A673 (cell line): ENCODE measurements around the gene EZR. TPM values are rescaled to one million over a fixed set of nuclear protein-coding genes. Genes with fewer than 3 reads are reported as not detected.

ENCODE experiments used
- BruUV-seq: library from RNA; stranded (reverse); fragments of 400-500 nt; replicated peaks from 2 replicates; lab custom pipeline; 2021; lab: Mats Ljungman, UMichigan
- CTCF ChIA-PET: fragments of 300-600 bp; sonication (Branson Sonifier 250); formaldehyde crosslinking; loops from one replicate; lab custom pipeline; 2022; ENCODE audit warnings: antibody characterized with exemption; lab: Charles Lee
- POLR2A ChIA-PET: fragments of 300-600 bp; sonication (Branson Sonifier 250); formaldehyde crosslinking; loops from one replicate; lab custom pipeline; 2022; ENCODE audit warnings: antibody characterized with exemption; ENCODE audit not compliant: low non-redundant PET; lab: Charles Lee
- DNase-seq: peaks from one replicate; pipeline ENCODE4 v3.0.0-alpha.2; 2015; ENCODE audit warnings: low spot score
- H3K27ac ChIP-seq: fragments of 200-600 bp; sonication (generic); 2 replicates; pipeline ENCODE4 v1.5.1; 2016; ENCODE audit warnings: mixed run types, low read depth, mild to moderate bottlenecking, mixed read lengths, antibody characterized with exemption, low read length; ENCODE audit not compliant: poor library complexity, severe bottlenecking
- H3K27me3 ChIP-seq: fragments of 200-600 bp; sonication (generic); replicated peaks from 2 replicates; pipeline ENCODE4 v1.6.1; 2017; ENCODE audit warnings: mixed run types, low read depth, mild to moderate bottlenecking, mixed read lengths, antibody characterized with exemption, low read length; ENCODE audit not compliant: insufficient read depth, poor library complexity
- H3K36me3 ChIP-seq: fragments of 200-600 bp; sonication (generic); 2 replicates; pipeline ENCODE4 v1.6.1; 2016; ENCODE audit warnings: mixed run types, mild to moderate bottlenecking, mixed read lengths, antibody characterized with exemption, low read length; ENCODE audit not compliant: insufficient read depth, poor library complexity, severe bottlenecking
- H3K4me1 ChIP-seq: fragments of 200-600 bp; sonication (generic); 2 replicates; pipeline ENCODE4 v1.6.1; 2017; ENCODE audit warnings: mixed run types, mild to moderate bottlenecking, mixed read lengths, antibody characterized with exemption, low read length; ENCODE audit not compliant: insufficient read depth, poor library complexity, severe bottlenecking
- H3K4me3 ChIP-seq: fragments of 200-600 bp; sonication (generic); 2 replicates; pipeline ENCODE4 v1.5.1; 2016; ENCODE audit warnings: low read depth, mixed run types, mild to moderate bottlenecking, mixed read lengths, low read length; ENCODE audit not compliant: poor library complexity, severe bottlenecking
- H3K9me3 ChIP-seq: fragments of 200-600 bp; sonication (generic); 2 replicates; pipeline ENCODE4 v1.6.1; 2016; ENCODE audit warnings: mixed run types, low read depth, mild to moderate bottlenecking, mixed read lengths, antibody characterized with exemption, low read length; ENCODE audit not compliant: poor library complexity, severe bottlenecking
- EZH2 ChIP-seq: fragments of 200-600 bp; sonication (generic); IDR thresholded peaks from 2 replicates; pipeline ENCODE4 v1.6.1; 2017; ENCODE audit warnings: borderline replicate concordance, low read depth, mild to moderate bottlenecking, mixed read lengths, antibody characterized with exemption, low read length; ENCODE audit not compliant: poor library complexity, severe bottlenecking
- intact Hi-C: fragments of 100-400 bp; cut with micrococcal nuclease; formaldehyde crosslinking; loops from one replicate; pipeline ENCODE4 v1.10.0; 2022; ENCODE audit not compliant: unreplicated experiment
- total RNA-seq: library from RNA; stranded (reverse); gene quantifications from 2 replicates; pipeline ENCODE4 v1.2.3, GENCODE V29; 2021
- TF ChIP-seq, protein P1 (sequence below): fragments of 300-800, 200-600 bp; sonication (generic); conservative IDR thresholded peaks from 2 replicates; pipeline ENCODE4 v1.5.1; 2017; ENCODE audit warnings: low read depth, mild to moderate bottlenecking, antibody characterized with exemption, low read length, moderate library complexity, mixed read lengths

Gene EZR
- total RNA-seq, 1 experiment from 2014 or later, result 144 TPM

DNA sequence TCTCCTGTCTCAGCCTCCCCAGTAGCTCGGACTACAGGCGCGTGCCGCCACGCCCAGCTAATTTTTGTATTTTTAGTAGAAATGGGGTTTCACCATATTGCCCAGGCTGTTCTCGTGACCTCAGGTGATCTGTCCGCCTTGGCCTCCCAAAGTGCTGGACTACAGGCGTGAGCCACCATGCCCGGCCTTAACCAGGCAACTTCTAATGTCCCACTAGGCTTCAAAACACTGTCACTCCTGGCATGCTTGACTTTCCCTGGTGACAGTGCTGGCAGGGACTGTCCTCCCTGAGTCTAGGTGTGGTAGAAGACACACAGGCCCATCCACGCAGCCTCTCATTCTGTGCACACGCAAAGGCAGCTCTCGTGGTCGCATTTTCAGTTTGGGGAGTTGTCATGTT, 11.6 kb upstream of the EZR start:
- TF ChIP-seq, protein P1, sequence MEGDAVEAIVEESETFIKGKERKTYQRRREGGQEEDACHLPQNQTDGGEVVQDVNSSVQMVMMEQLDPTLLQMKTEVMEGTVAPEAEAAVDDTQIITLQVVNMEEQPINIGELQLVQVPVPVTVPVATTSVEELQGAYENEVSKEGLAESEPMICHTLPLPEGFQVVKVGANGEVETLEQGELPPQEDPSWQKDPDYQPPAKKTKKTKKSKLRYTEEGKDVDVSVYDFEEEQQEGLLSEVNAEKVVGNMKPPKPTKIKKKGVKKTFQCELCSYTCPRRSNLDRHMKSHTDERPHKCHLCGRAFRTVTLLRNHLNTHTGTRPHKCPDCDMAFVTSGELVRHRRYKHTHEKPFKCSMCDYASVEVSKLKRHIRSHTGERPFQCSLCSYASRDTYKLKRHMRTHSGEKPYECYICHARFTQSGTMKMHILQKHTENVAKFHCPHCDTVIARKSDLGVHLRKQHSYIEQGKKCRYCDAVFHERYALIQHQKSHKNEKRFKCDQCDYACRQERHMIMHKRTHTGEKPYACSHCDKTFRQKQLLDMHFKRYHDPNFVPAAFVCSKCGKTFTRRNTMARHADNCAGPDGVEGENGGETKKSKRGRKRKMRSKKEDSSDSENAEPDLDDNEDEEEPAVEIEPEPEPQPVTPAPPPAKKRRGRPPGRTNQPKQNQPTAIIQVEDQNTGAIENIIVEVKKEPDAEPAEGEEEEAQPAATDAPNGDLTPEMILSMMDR, result no peak
- no peak for TF ChIP-seq EZH2
- no TSS peak for BruUV-seq

DNA sequence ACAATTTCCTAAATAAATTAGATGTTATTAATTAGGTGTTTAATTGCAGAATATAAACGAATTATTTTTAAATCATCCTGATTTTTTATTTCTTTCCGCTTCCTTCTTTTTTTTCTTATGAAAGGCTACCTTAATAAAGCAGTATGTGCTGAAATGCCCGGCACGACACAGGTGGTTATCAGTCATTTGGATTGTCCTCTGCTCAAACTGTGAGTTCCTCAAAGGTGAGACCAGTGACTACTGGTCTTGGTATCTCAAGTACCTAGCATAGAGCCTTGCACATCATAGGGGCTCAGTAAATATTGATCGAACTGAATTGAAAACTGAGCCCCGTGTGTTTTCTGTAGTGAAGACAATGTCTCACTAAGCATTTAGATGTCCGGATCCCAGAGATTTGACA, 9.6 kb upstream of the EZR start:
- CTCF ChIA-PET, result no interaction called here
- no peak overlapping the region for H3K4me3 ChIP-seq
- intact Hi-C loops, result no loop called here
- no peaks in the 10 kb centered on the region for H3K9me3 ChIP-seq
- H3K27ac ChIP-seq, result no peak overlapping the region
- no peaks in the 10 kb centered on the region for H3K36me3 ChIP-seq
- H3K4me1 ChIP-seq, result no peaks in the 10 kb centered on the region
- no peak for TF ChIP-seq EZH2
- TF ChIP-seq, protein P1, result no peak
- no TSS peak for BruUV-seq
- POLR2A ChIA-PET, result no interaction called here
- DNase-seq, result no peak
- H3K27me3 ChIP-seq, result no peaks in the 10 kb centered on the region

More for the DNA sequence above, 11.6 kb upstream of the EZR start:
- intact Hi-C loops, result no loop called here
- ChIA-PET POLR2A (no interaction called here), CTCF (no interaction called here)
- no peak overlapping the region for H3K4me3 ChIP-seq
- no peaks in the 10 kb centered on the region for H3K9me3 ChIP-seq
- no peak for DNase-seq
- no peaks in the 10 kb centered on the region for H3K36me3 ChIP-seq
- H3K27ac ChIP-seq, result no peak overlapping the region
- H3K27me3 ChIP-seq, result no peaks in the 10 kb centered on the region
- no peaks in the 10 kb centered on the region for H3K4me1 ChIP-seq

DNA sequence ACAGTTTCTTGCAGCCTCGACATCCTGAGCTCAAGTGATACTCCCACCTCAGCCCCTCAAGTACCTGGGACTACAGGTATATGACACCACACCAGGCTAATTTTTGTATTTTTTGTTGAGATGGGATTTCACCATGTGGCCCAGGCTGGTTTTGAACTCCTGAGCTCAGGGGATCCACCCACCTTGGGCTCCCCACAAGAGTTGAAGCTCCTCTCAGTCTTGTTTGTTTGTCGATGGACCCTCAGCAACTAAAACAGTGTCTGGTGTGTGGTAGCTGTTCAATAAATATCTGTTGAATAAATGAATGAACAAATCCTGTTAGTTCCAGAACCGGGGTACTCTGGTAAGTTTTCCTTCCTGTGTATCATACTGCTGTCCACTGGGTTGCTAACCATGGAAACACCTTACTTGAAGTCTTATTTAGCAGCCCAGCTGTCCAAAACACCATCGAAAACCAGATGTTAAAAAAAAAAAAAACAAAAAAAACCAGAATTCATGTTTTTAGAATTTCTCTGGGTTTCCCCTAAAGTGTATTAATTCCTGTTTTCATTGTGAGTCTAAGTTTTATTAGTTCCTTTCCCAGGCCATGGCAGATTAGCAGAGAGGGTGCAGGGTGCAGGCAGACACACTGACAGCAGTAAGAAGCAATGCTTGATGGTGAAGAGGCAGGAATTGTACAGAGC, 7.8 kb upstream of the EZR start:
- Histone ChIP-seq H3K36me3 (no peaks in the 10 kb centered on the region), H3K27ac (no peak overlapping the region), H3K9me3 (no peaks in the 10 kb centered on the region), H3K27me3 (no peaks in the 10 kb centered on the region), H3K4me1 (no peaks in the 10 kb centered on the region), H3K4me3 (no peak overlapping the region)
- ChIA-PET POLR2A (interaction anchor here (0.5 to 0.6 kb wide), 2 partner anchors 12 to 28 kb away, joined by 3 to 12 read pairs; no protein-coding TSS in a partner anchor), CTCF (no interaction called here)
- DNase-seq, result no peak
- intact Hi-C loops, result no loop called here
- no peak for TF ChIP-seq EZH2
- TF ChIP-seq, protein P1, result no peak
- BruUV-seq, result no TSS peak
